AML-193 (cell line): ENCODE measurements around the gene DOCK9.
"Not testable (repeated sequence)": the region's sequence is repeated elsewhere in the genome, so short reads cannot be mapped to it uniquely, and the experiment has no call there.

Source experiments
- DNase-seq, 2 experiments: peaks; one replicate each; lab custom pipeline; 2025; lab: John Stamatoyannopoulos, UW

Gene DOCK9

GRCh38 chr13:98772794-98773452 is 204.9 kb downstream of the DOCK9 start:
- no peak for DNase-seq

- no peak for DNase-seq
These were observed 205.8 kb downstream of the DOCK9 start for GRCh38 chr13:98771838-98772611.

- DNase-seq, result no peak
These were observed 208.1 kb downstream of the DOCK9 start for GRCh38 chr13:98769736-98770135.

- DNase-seq, result peak; percentile 20 to 38
These were observed 209.3 kb downstream of the DOCK9 start for GRCh38 chr13:98768522-98768921.

- no peak for DNase-seq
These were observed 211.2 kb downstream of the DOCK9 start for GRCh38 chr13:98766697-98767096.

GRCh38 chr13:98765996-98766519 is 211.8 kb downstream of the DOCK9 start:
- no peak for DNase-seq

- no peak for DNase-seq
These were observed 215.8 kb downstream of the DOCK9 start for GRCh38 chr13:98761986-98762616.

- no peak for DNase-seq
These were observed 216.5 kb downstream of the DOCK9 start for GRCh38 chr13:98761126-98761985.

GRCh38 chr13:98755729-98756128 is 222.1 kb downstream of the DOCK9 start:
- no peak for DNase-seq

- DNase-seq, result no peak
These were observed 222.7 kb downstream of the DOCK9 start for GRCh38 chr13:98755116-98755515.

- not testable (repeated sequence) for DNase-seq
These were observed 223.4 kb downstream of the DOCK9 start for GRCh38 chr13:98754468-98754867.

- DNase-seq, result no peak
These were observed 225.2 kb downstream of the DOCK9 start, which contains the start of gene SLC15A1 for GRCh38 chr13:98752467-98753290. TSS of gene SLC15A1 (minus strand) at chr13:98752672. CDS start at chr13:98752598, 74 bp downstream.

GRCh38 chr13:98751861-98752466 is 225.9 kb downstream of the DOCK9 start:
- DNase-seq, result no peak

GRCh38 chr13:98751367-98751782 is 226.5 kb downstream of the DOCK9 start:
- no peak for DNase-seq

GRCh38 chr13:98749501-98749900 is 228.4 kb downstream of the DOCK9 start:
- DNase-seq, result no peak

GRCh38 chr13:98746968-98747367 is 230.9 kb downstream of the DOCK9 start:
- no peak for DNase-seq
